ENCODE results near the gene ARHGEF12.
A peak's percentile ranks its signal among the peaks of the same experiment; 100 is the strongest.

The ARHGEF12 gene

GRCh38 chr11:120335908-120336640, at the start of gene ARHGEF12:
ARHGEF12 (plus strand) TSS chr11:120336413; CDS start chr11:120337244, 831 bp downstream.
- peaks cover 64% of the 10 kb centered on the region for H3K27me3 Mint-ChIP-seq
- H3K4me1 Mint-ChIP-seq (ENCODE audit: low read depth) = peaks cover 44% of the 10 kb centered on the region
- H3K4me3 Mint-ChIP-seq = peak within 1 kb of the TSS; percentile 94
- no peaks in the 10 kb centered on the region for H3K9me3 Mint-ChIP-seq
- H3K27ac Mint-ChIP-seq = peak within 1 kb of the TSS; percentile 55
- peaks cover 5% of the 10 kb centered on the region for H3K36me3 Mint-ChIP-seq (ENCODE audit: low read depth)

- Mint-ChIP-seq H3K27ac (no peak overlapping the region), H3K4me3 (no peak overlapping the region), H3K4me1 (ENCODE audit: low read depth) (no peaks in the 10 kb centered on the region), H3K27me3 (peaks cover 40% of the 10 kb centered on the region), H3K36me3 (ENCODE audit: low read depth) (no peaks in the 10 kb centered on the region), H3K9me3 (no peaks in the 10 kb centered on the region)
Measured at GRCh38 chr11:120288021-120288420, 48.2 kb upstream of the ARHGEF12 start.

GRCh38 chr11:120289426-120289825, 46.8 kb upstream of the ARHGEF12 start:
- Mint-ChIP-seq H3K27me3 (peaks cover 54% of the 10 kb centered on the region), H3K9me3 (no peaks in the 10 kb centered on the region), H3K4me1 (ENCODE audit: low read depth) (no peaks in the 10 kb centered on the region), H3K27ac (no peak overlapping the region), H3K36me3 (ENCODE audit: low read depth) (no peaks in the 10 kb centered on the region), H3K4me3 (no peak overlapping the region)

- Mint-ChIP-seq H3K9me3 (no peaks in the 10 kb centered on the region), H3K27ac (no peak overlapping the region), H3K4me3 (no peak overlapping the region), H3K27me3 (peaks cover 62% of the 10 kb centered on the region), H3K4me1 (ENCODE audit: low read depth) (no peaks in the 10 kb centered on the region), H3K36me3 (ENCODE audit: low read depth) (no peaks in the 10 kb centered on the region)
Measured at GRCh38 chr11:120290956-120291355, 45.3 kb upstream of the ARHGEF12 start.

- no peaks in the 10 kb centered on the region for H3K4me1 Mint-ChIP-seq (ENCODE audit: low read depth)
- peaks cover 70% of the 10 kb centered on the region for H3K27me3 Mint-ChIP-seq
- no peaks in the 10 kb centered on the region for H3K9me3 Mint-ChIP-seq
- H3K36me3 Mint-ChIP-seq (ENCODE audit: low read depth) = no peaks in the 10 kb centered on the region
- no peak overlapping the region for H3K4me3 Mint-ChIP-seq
- no peak overlapping the region for H3K27ac Mint-ChIP-seq
Measured at GRCh38 chr11:120293038-120293800, 43.0 kb upstream of the ARHGEF12 start.

- Mint-ChIP-seq H3K27ac (no peak overlapping the region), H3K36me3 (ENCODE audit: low read depth) (no peaks in the 10 kb centered on the region), H3K4me1 (ENCODE audit: low read depth) (no peaks in the 10 kb centered on the region), H3K27me3 (peaks cover 66% of the 10 kb centered on the region), H3K4me3 (no peak overlapping the region), H3K9me3 (no peaks in the 10 kb centered on the region)
Measured at GRCh38 chr11:120294096-120294495, 42.1 kb upstream of the ARHGEF12 start.

GRCh38 chr11:120295099-120295498, 41.1 kb upstream of the ARHGEF12 start:
- peaks cover 61% of the 10 kb centered on the region for H3K27me3 Mint-ChIP-seq

GRCh38 chr11:120296554-120296953, 39.7 kb upstream of the ARHGEF12 start:
- Mint-ChIP-seq H3K36me3 (ENCODE audit: low read depth) (no peaks in the 10 kb centered on the region), H3K4me3 (no peak overlapping the region), H3K27me3 (peaks cover 59% of the 10 kb centered on the region), H3K4me1 (ENCODE audit: low read depth) (no peaks in the 10 kb centered on the region), H3K9me3 (no peaks in the 10 kb centered on the region), H3K27ac (no peak overlapping the region)

More at GRCh38 chr11:120295099-120295498, 41.1 kb upstream of the ARHGEF12 start:
- Mint-ChIP-seq H3K4me3 (no peak overlapping the region), H3K9me3 (no peaks in the 10 kb centered on the region), H3K27ac (no peak overlapping the region), H3K4me1 (ENCODE audit: low read depth) (no peaks in the 10 kb centered on the region), H3K36me3 (ENCODE audit: low read depth) (no peaks in the 10 kb centered on the region)

- H3K27me3 Mint-ChIP-seq = peaks cover 52% of the 10 kb centered on the region
- no peak overlapping the region for H3K27ac Mint-ChIP-seq
- H3K36me3 Mint-ChIP-seq (ENCODE audit: low read depth) = no peaks in the 10 kb centered on the region
- H3K4me1 Mint-ChIP-seq (ENCODE audit: low read depth) = no peaks in the 10 kb centered on the region
- H3K4me3 Mint-ChIP-seq = no peak overlapping the region
- H3K9me3 Mint-ChIP-seq = no peaks in the 10 kb centered on the region
Measured at GRCh38 chr11:120298461-120298860, 37.8 kb upstream of the ARHGEF12 start.

- Mint-ChIP-seq H3K4me1 (ENCODE audit: low read depth) (no peaks in the 10 kb centered on the region), H3K4me3 (no peak overlapping the region), H3K27me3 (peaks cover 32% of the 10 kb centered on the region), H3K36me3 (ENCODE audit: low read depth) (no peaks in the 10 kb centered on the region), H3K9me3 (no peaks in the 10 kb centered on the region), H3K27ac (no peak overlapping the region)
Measured at GRCh38 chr11:120302001-120302805, 34.0 kb upstream of the ARHGEF12 start.

- Mint-ChIP-seq H3K36me3 (ENCODE audit: low read depth) (no peaks in the 10 kb centered on the region), H3K9me3 (no peaks in the 10 kb centered on the region), H3K4me3 (no peak overlapping the region), H3K27me3 (peaks cover 25% of the 10 kb centered on the region), H3K4me1 (ENCODE audit: low read depth) (no peaks in the 10 kb centered on the region), H3K27ac (no peak overlapping the region)
Measured at GRCh38 chr11:120303004-120303637, 33.1 kb upstream of the ARHGEF12 start.

GRCh38 chr11:120304526-120304925, 31.7 kb upstream of the ARHGEF12 start:
- no peaks in the 10 kb centered on the region for H3K9me3 Mint-ChIP-seq
- no peaks in the 10 kb centered on the region for H3K36me3 Mint-ChIP-seq (ENCODE audit: low read depth)
- no peaks in the 10 kb centered on the region for H3K4me1 Mint-ChIP-seq (ENCODE audit: low read depth)
- H3K4me3 Mint-ChIP-seq = no peak overlapping the region
- peaks cover 20% of the 10 kb centered on the region for H3K27me3 Mint-ChIP-seq
- no peak overlapping the region for H3K27ac Mint-ChIP-seq

- H3K9me3 Mint-ChIP-seq = no peaks in the 10 kb centered on the region
- H3K4me1 Mint-ChIP-seq (ENCODE audit: low read depth) = no peaks in the 10 kb centered on the region
- no peak overlapping the region for H3K27ac Mint-ChIP-seq
- H3K27me3 Mint-ChIP-seq = peaks cover 16% of the 10 kb centered on the region
- no peaks in the 10 kb centered on the region for H3K36me3 Mint-ChIP-seq (ENCODE audit: low read depth)
- no peak overlapping the region for H3K4me3 Mint-ChIP-seq
Measured at GRCh38 chr11:120305286-120305685, 30.9 kb upstream of the ARHGEF12 start.

GRCh38 chr11:120306519-120307242, 29.5 kb upstream of the ARHGEF12 start:
- Mint-ChIP-seq H3K9me3 (no peaks in the 10 kb centered on the region), H3K4me3 (no peak overlapping the region), H3K27ac (no peak overlapping the region), H3K27me3 (peaks cover 10% of the 10 kb centered on the region), H3K36me3 (ENCODE audit: low read depth) (no peaks in the 10 kb centered on the region), H3K4me1 (ENCODE audit: low read depth) (no peaks in the 10 kb centered on the region)
